A673 (cell line): Measurements from ENCODE around the gene FSD1. TPM values are rescaled to one million over a fixed set of nuclear protein-coding genes. Genes with fewer than 3 reads are reported as not detected.

Experiments used
- BruUV-seq: library from RNA; stranded (reverse); fragments of 400-500 nt; replicated peaks from 2 replicates; lab custom pipeline; 2021; lab: Mats Ljungman, UMichigan
- CTCF ChIA-PET: fragments of 300-600 bp; sonication (Branson Sonifier 250); formaldehyde crosslinking; loops from one replicate; lab custom pipeline; 2022; ENCODE audit warnings: antibody characterized with exemption; lab: Charles Lee
- POLR2A ChIA-PET: fragments of 300-600 bp; sonication (Branson Sonifier 250); formaldehyde crosslinking; loops from one replicate; lab custom pipeline; 2022; ENCODE audit warnings: antibody characterized with exemption; ENCODE audit not compliant: low non-redundant PET; lab: Charles Lee
- DNase-seq: peaks from one replicate; pipeline ENCODE4 v3.0.0-alpha.2; 2015; ENCODE audit warnings: low spot score
- H3K27ac ChIP-seq: fragments of 200-600 bp; sonication (generic); 2 replicates; pipeline ENCODE4 v1.5.1; 2016; ENCODE audit warnings: mixed run types, low read depth, mild to moderate bottlenecking, mixed read lengths, antibody characterized with exemption, low read length; ENCODE audit not compliant: poor library complexity, severe bottlenecking
- H3K27me3 ChIP-seq: fragments of 200-600 bp; sonication (generic); replicated peaks from 2 replicates; pipeline ENCODE4 v1.6.1; 2017; ENCODE audit warnings: mixed run types, low read depth, mild to moderate bottlenecking, mixed read lengths, antibody characterized with exemption, low read length; ENCODE audit not compliant: insufficient read depth, poor library complexity
- H3K36me3 ChIP-seq: fragments of 200-600 bp; sonication (generic); 2 replicates; pipeline ENCODE4 v1.6.1; 2016; ENCODE audit warnings: mixed run types, mild to moderate bottlenecking, mixed read lengths, antibody characterized with exemption, low read length; ENCODE audit not compliant: insufficient read depth, poor library complexity, severe bottlenecking
- H3K4me1 ChIP-seq: fragments of 200-600 bp; sonication (generic); 2 replicates; pipeline ENCODE4 v1.6.1; 2017; ENCODE audit warnings: mixed run types, mild to moderate bottlenecking, mixed read lengths, antibody characterized with exemption, low read length; ENCODE audit not compliant: insufficient read depth, poor library complexity, severe bottlenecking
- H3K4me3 ChIP-seq: fragments of 200-600 bp; sonication (generic); 2 replicates; pipeline ENCODE4 v1.5.1; 2016; ENCODE audit warnings: low read depth, mixed run types, mild to moderate bottlenecking, mixed read lengths, low read length; ENCODE audit not compliant: poor library complexity, severe bottlenecking
- H3K9me3 ChIP-seq: fragments of 200-600 bp; sonication (generic); 2 replicates; pipeline ENCODE4 v1.6.1; 2016; ENCODE audit warnings: mixed run types, low read depth, mild to moderate bottlenecking, mixed read lengths, antibody characterized with exemption, low read length; ENCODE audit not compliant: poor library complexity, severe bottlenecking
- EZH2 ChIP-seq: fragments of 200-600 bp; sonication (generic); IDR thresholded peaks from 2 replicates; pipeline ENCODE4 v1.6.1; 2017; ENCODE audit warnings: borderline replicate concordance, low read depth, mild to moderate bottlenecking, mixed read lengths, antibody characterized with exemption, low read length; ENCODE audit not compliant: poor library complexity, severe bottlenecking
- intact Hi-C: fragments of 100-400 bp; cut with micrococcal nuclease; formaldehyde crosslinking; loops from one replicate; pipeline ENCODE4 v1.10.0; 2022; ENCODE audit not compliant: unreplicated experiment
- total RNA-seq: library from RNA; stranded (reverse); gene quantifications from 2 replicates; pipeline ENCODE4 v1.2.3, GENCODE V29; 2021
- TF ChIP-seq, protein P1 (sequence below): fragments of 300-800, 200-600 bp; sonication (generic); conservative IDR thresholded peaks from 2 replicates; pipeline ENCODE4 v1.5.1; 2017; ENCODE audit warnings: low read depth, mild to moderate bottlenecking, antibody characterized with exemption, low read length, moderate library complexity, mixed read lengths

FSD1 gene
- total RNA-seq, 1 experiment from 2014 or later, result 10.4 TPM

DNA sequence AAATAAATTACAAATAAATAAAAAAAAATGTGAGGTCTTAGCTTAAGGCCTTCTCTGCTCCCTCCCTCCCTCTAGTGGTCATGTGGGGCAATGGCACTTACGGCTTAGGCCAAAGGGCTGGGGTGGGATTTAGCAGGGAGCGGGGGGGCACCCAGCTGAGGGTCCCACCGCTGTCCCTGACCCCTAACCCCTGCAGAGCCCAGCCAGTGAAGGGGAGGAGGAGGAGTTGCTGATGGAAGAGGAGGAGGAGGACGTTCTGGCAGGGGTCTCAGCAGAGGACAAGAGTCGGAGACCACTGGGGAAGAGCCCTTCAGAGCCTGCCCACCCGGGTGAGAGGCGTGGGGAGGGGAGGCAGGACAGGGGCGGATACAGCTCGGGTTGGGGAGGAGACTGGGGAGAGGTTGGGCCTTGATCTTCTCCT is 48.3 kb downstream of the FSD1 start:
- TF ChIP-seq EZH2, result no peak
- TF ChIP-seq, protein P1, sequence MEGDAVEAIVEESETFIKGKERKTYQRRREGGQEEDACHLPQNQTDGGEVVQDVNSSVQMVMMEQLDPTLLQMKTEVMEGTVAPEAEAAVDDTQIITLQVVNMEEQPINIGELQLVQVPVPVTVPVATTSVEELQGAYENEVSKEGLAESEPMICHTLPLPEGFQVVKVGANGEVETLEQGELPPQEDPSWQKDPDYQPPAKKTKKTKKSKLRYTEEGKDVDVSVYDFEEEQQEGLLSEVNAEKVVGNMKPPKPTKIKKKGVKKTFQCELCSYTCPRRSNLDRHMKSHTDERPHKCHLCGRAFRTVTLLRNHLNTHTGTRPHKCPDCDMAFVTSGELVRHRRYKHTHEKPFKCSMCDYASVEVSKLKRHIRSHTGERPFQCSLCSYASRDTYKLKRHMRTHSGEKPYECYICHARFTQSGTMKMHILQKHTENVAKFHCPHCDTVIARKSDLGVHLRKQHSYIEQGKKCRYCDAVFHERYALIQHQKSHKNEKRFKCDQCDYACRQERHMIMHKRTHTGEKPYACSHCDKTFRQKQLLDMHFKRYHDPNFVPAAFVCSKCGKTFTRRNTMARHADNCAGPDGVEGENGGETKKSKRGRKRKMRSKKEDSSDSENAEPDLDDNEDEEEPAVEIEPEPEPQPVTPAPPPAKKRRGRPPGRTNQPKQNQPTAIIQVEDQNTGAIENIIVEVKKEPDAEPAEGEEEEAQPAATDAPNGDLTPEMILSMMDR, result peak; percentile 83
- CTCF ChIA-PET, result interaction anchor here (0.5 to 1.7 kb wide), 19 partner anchors 9 to 1670 kb away, joined by 3 to 21 read pairs (median 5); partner anchors contain the start of genes MPND and YJU2
- POLR2A ChIA-PET, result no interaction called here
- Histone ChIP-seq H3K27ac (no peak overlapping the region), H3K27me3 (no peaks in the 10 kb centered on the region), H3K9me3 (no peaks in the 10 kb centered on the region), H3K4me3 (no peak overlapping the region), H3K36me3 (peaks cover 6% of the 10 kb centered on the region), H3K4me1 (no peaks in the 10 kb centered on the region)
- no TSS peak for BruUV-seq
- peak; percentile 76 for DNase-seq
- intact Hi-C loops, result loop anchor here (1.0 kb wide), 1 partner anchor 85 kb away; no protein-coding TSS in a partner anchor

DNA sequence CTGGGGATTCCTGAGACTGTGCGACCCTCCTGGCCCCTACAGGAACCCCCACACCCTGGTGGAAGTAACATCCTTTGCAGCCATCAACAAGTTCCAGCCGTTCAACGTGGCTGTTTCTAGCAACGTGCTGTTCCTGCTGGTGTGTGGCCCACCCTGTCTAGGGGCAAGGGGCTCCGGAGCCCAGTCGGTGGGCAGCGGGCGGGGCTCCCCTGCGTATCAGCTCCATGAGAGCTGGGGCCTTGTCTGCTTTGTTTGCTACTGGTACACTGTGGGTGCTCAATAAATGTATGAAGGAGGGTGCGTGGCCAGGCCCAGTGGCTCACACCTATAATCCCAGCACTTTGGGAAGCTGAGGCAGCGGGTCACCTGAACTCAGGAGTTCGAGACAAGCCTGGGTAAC is 49.9 kb downstream of the FSD1 start:
- CTCF ChIA-PET, result no interaction called here
- BruUV-seq, result no TSS peak
- Histone ChIP-seq H3K27me3 (no peaks in the 10 kb centered on the region), H3K27ac (no peak overlapping the region), H3K4me3 (no peak overlapping the region), H3K36me3 (peaks cover 12% of the 10 kb centered on the region), H3K9me3 (no peaks in the 10 kb centered on the region), H3K4me1 (no peaks in the 10 kb centered on the region)
- no peak for TF ChIP-seq EZH2
- TF ChIP-seq, protein P1, result no peak
- POLR2A ChIA-PET, result no interaction called here
- intact Hi-C loops, result no loop called here
- DNase-seq, result no peak

DNA sequence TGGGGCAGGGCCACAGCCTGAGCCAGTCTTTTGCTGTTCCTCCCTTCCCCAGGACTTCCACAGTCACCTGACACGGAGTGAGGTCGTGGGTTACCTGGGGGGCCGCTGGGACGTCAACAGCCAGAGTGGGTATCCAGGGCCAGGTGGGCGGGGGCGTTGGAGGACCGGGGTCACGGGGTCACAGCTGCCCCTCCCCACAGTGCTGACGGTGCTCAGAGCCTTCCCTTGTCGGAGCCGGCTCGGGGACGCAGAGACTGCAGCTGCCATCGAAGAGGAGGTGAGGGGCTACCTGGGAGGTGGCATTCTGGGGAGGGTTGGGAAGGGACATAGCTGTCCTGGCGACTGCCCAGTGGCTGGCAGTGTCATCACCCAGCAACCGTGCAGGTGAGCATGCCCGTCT is 50.5 kb downstream of the FSD1 start:
- TF ChIP-seq EZH2, result no peak
- TF ChIP-seq, protein P1, result no peak
- Histone ChIP-seq H3K27me3 (no peaks in the 10 kb centered on the region), H3K36me3 (peaks cover 18% of the 10 kb centered on the region), H3K4me1 (no peaks in the 10 kb centered on the region), H3K27ac (no peak overlapping the region), H3K9me3 (no peaks in the 10 kb centered on the region), H3K4me3 (no peak overlapping the region)
- POLR2A ChIA-PET, result no interaction called here
- intact Hi-C loops, result no loop called here
- no peak for DNase-seq
- no TSS peak for BruUV-seq
- CTCF ChIA-PET, result no interaction called here
